ENCODE results near the gene RARG.

- TF ChIP-seq CTCF (IDR thresholded peaks at IDR 0.05; ENCODE audit: extremely low read depth in 1 of 2, insufficient read depth in 1 of 2, low read depth in 1 of 2, low read length in 2 of 2) = no peak
- TF ChIP-seq POLR2AphosphoS5 (IDR thresholded peaks at IDR 0.05; ENCODE audit: insufficient read depth, low read depth, low read length) = no peak
- no peak for TF ChIP-seq EZH2 (IDR thresholded peaks at IDR 0.05; ENCODE audit: borderline replicate concordance, low read depth, low read length, severe bottlenecking)
Observed at GRCh38 chr12:53222170-53222721, 9.8 kb downstream of the RARG start.
